ENCODE data around the gene VPS33B. TPM values are rescaled to one million over a fixed set of nuclear protein-coding genes. Genes with fewer than 3 reads are reported as not detected.

VPS33B gene
- polyA plus RNA-seq: 12.4 and 28.9 TPM in 2 replicates

GRCh38 chr15:91022075-91022831 lies at the start of gene VPS33B:
TSS of gene VPS33B (minus strand) at chr15:91022594. CDS start at chr15:91022249, 345 bp downstream.

GRCh38 chr15:90994417-90995311 lies 27.7 kb downstream of the VPS33B start, which contains the start of gene PRC1:
TSS of gene PRC1 (minus strand) at chr15:90994535. CDS start at chr15:90994417, 118 bp downstream.

GRCh38 chr15:90954712-90955623 lies 67.4 kb downstream of the VPS33B start, which contains the start of gene RCCD1:
TSS of gene RCCD1 (plus strand) at chr15:90954884. CDS start at chr15:90956735, 1,851 bp downstream.

Other genes with a start within 250 kb of the VPS33B start
- 3.5 and 4.7 TPM in 2 replicates for gene FURIN, start 154.0 kb downstream of the VPS33B start, polyA plus RNA-seq
- gene FES, start 138.1 kb downstream of the VPS33B start, polyA plus RNA-seq: not detected in 2 replicates
- gene MAN2A2, start 119.3 kb downstream of the VPS33B start, polyA plus RNA-seq: 11.1 and 42.8 TPM in 2 replicates
- gene HDDC3, start 90.0 kb downstream of the VPS33B start, polyA plus RNA-seq: 7.9 and 20.9 TPM in 2 replicates
- gene UNC45A, start 87.3 kb downstream of the VPS33B start, polyA plus RNA-seq: 8.3 and 9.6 TPM in 2 replicates
- gene RCCD1, start 67.7 kb downstream of the VPS33B start, polyA plus RNA-seq: 0.66 and 1.2 TPM in 2 replicates
- gene PRC1, start 28.1 kb downstream of the VPS33B start, polyA plus RNA-seq: 3.6 and 6.8 TPM in 2 replicates
- gene SV2B, start 77.7 kb upstream of the VPS33B start, polyA plus RNA-seq: 2.0 and 24.1 TPM in 2 replicates

All from Purkinje cell (primary cell).